ENCODE results near the gene EXOC5.

- TF ChIP-seq POLR2AphosphoS5 (IDR thresholded peaks at IDR 0.05) (no peak), POLR2A (IDR thresholded peaks at IDR 0.05) (no peak), CTCF (IDR thresholded peaks at IDR 0.05) (no peak)
Measured at GRCh38 chr14:57243320-57243719, 25.4 kb downstream of the EXOC5 start.

Data from gastroesophageal sphincter (tissue), 3 donors.